Measurements from ENCODE around the gene LRMDA. TPM values are rescaled to one million over a fixed set of nuclear protein-coding genes. Genes with fewer than 3 reads are reported as not detected.

Gene LRMDA
- total RNA-seq, 3 donors from 2014 or later (not counting 1 experiment from before 2014, with no cell fraction given) = 1.4 to 2.4 (median 2.1) TPM

DNA sequence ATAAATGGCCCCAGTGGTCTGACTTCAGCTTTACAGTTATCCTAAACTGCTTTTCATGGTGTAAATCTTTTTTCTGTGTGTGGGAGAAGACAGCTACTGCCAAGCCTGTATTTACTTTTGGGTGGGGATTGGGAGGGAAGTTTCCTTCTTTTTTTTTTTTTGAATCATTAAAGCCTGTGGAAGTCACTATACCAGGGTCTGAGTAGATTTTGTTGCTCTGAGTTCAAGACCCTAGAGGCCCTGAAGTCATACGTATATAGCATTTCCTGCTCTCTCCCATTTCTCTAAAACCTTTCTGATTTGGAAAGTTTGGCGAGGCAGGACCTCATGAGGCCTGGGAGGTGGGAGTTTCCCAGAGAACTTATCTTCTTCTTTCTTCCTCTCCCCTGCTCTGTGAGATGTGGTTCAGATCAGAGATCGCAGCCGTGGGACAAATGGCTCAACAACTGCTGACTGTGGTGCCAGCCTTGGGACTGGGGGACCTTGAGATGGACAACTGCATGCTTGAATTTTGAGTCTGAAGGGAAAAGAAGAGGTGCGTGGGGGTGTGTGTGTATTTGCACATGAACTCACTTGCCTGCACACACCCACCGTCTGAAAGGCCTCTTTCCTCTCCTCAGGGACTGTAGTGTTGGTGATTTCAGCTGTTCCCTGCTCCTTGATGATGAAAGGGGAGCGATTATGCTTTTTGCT lies 18.1 kb downstream of the LRMDA start:
- H3K4me3 ChIP-seq (ENCODE audit: low read length) = no peak overlapping the region
- no peak overlapping the region for H3K4me3 Mint-ChIP-seq
- no peaks in the 10 kb centered on the region for H3K27me3 Mint-ChIP-seq (ENCODE audit: low read depth in 2 of 2)
- H3K27me3 ChIP-seq (ENCODE audit: control insufficient read depth, insufficient read depth, low read length) = no peaks in the 10 kb centered on the region
- TF ChIP-seq, protein P1, sequence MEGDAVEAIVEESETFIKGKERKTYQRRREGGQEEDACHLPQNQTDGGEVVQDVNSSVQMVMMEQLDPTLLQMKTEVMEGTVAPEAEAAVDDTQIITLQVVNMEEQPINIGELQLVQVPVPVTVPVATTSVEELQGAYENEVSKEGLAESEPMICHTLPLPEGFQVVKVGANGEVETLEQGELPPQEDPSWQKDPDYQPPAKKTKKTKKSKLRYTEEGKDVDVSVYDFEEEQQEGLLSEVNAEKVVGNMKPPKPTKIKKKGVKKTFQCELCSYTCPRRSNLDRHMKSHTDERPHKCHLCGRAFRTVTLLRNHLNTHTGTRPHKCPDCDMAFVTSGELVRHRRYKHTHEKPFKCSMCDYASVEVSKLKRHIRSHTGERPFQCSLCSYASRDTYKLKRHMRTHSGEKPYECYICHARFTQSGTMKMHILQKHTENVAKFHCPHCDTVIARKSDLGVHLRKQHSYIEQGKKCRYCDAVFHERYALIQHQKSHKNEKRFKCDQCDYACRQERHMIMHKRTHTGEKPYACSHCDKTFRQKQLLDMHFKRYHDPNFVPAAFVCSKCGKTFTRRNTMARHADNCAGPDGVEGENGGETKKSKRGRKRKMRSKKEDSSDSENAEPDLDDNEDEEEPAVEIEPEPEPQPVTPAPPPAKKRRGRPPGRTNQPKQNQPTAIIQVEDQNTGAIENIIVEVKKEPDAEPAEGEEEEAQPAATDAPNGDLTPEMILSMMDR (IDR thresholded peaks at IDR 0.05) = no peak
- H3K9me3 ChIP-seq (ENCODE audit: control insufficient read depth, insufficient read depth, low read length) = no peaks in the 10 kb centered on the region
- DNase-seq (no peak), ATAC-seq (no peak)
- intact Hi-C loops (cut with micrococcal nuclease) = no loop called here
- H3K36me3 Mint-ChIP-seq = no peaks in the 10 kb centered on the region
- H3K9me3 Mint-ChIP-seq = peaks cover 0 to 4% of the 10 kb centered on the region in 2 donors
- no peaks in the 10 kb centered on the region for H3K4me1 Mint-ChIP-seq
- H3K4me1 ChIP-seq (ENCODE audit: control insufficient read depth, insufficient read depth, low read length) = no peaks in the 10 kb centered on the region
- 79% methylated on average over 4 of the region's 7 CpGs for WGBS (ENCODE audit: insufficient coverage)
- no peaks in the 10 kb centered on the region for H3K36me3 ChIP-seq (ENCODE audit: control insufficient read depth, insufficient read depth, low read length)
- no peak overlapping the region for H3K27ac ChIP-seq (ENCODE audit: low read length)
- H3K27ac Mint-ChIP-seq = no peak overlapping the region

DNA sequence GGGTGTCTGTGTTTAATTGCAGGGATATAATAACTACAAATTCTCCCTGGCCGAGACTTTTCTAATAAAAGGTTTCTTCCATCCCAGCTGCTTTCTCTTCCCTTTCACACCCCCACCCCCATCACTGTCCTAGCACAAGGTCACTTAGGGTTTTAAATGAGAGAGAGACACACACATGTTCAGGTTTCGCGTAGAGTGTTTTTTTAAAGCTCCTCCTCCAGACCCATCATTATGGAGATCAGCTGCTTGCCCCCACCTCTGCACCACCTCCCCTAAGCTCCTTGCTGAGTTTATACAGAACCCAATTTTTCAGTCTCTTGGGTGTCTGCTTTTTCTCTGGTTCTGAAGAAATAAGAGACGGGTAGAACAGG lies 18.6 kb downstream of the LRMDA start:
- Histone ChIP-seq H3K4me3 (ENCODE audit: low read length) (no peak overlapping the region), H3K27ac (ENCODE audit: low read length) (no peak overlapping the region), H3K27me3 (ENCODE audit: control insufficient read depth, insufficient read depth, low read length) (no peaks in the 10 kb centered on the region), H3K4me1 (ENCODE audit: control insufficient read depth, insufficient read depth, low read length) (no peaks in the 10 kb centered on the region), H3K36me3 (ENCODE audit: control insufficient read depth, insufficient read depth, low read length) (no peaks in the 10 kb centered on the region), H3K9me3 (ENCODE audit: control insufficient read depth, insufficient read depth, low read length) (no peaks in the 10 kb centered on the region)
- Mint-ChIP-seq H3K27ac (no peak overlapping the region), H3K4me1 (no peaks in the 10 kb centered on the region), H3K9me3 (peaks cover 0 to 4% of the 10 kb centered on the region in 2 donors), H3K27me3 (ENCODE audit: low read depth in 2 of 2) (no peaks in the 10 kb centered on the region), H3K36me3 (no peaks in the 10 kb centered on the region), H3K4me3 (no peak overlapping the region)
- 100% methylated on average over 3 of the region's 4 CpGs for WGBS (ENCODE audit: insufficient coverage)
- ATAC-seq = no peak
- intact Hi-C loops (cut with micrococcal nuclease) = no loop called here
- DNase-seq = no peak
- TF ChIP-seq, protein P1 (IDR thresholded peaks at IDR 0.05) = no peak

DNA sequence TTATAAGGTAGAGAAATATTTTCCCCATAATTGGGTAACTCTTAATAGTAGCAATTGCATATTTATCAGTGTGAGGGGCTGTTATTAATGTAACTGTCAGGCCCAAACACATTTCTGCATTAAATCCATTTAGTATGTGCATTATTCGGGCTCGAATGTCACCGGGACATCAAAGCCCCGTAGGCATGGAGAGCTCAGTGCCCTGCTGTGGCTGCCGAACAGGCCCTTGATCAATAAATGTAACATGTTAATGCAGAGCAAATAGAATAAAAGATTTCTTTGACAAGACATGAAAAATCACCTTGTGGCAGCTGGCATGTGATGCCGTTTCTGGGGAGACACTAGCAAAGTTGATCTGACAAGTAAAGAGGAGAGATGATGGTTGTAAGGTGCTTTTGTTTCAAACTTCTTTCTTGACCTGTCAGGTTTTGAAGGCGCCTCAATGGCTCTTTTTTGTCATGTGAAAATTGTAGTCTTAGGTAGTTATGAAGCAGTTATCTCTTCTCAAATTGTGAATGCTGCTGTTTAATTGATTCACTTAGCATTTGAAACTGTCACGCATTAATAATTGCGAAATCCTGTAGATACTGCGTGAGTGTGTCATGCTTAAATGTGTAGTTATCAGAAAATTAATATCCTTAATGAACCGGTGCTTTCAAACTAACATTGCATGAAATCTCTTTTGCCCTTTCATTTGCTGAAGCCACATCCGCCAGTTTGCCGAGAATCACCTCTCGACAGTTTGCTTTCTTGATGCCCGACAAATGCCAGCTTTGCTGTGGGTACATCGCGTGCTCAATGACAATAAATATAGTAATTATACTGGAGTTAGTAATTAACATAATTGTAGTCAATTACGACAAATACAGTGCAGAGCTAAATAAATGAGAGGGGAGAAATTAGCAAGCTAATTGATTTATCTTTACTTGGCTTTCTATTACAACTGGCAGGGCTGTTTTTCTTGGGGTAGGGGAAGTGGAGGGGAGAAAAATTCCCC lies 19.5 kb downstream of the LRMDA start:
- intact Hi-C loops (cut with micrococcal nuclease) = no loop called here
- ATAC-seq = no peak
- H3K27me3 Mint-ChIP-seq (ENCODE audit: low read depth in 2 of 2) = no peaks in the 10 kb centered on the region

More for the DNA sequence above, 19.5 kb downstream of the LRMDA start:
- no peaks in the 10 kb centered on the region for H3K4me1 ChIP-seq (ENCODE audit: control insufficient read depth, insufficient read depth, low read length)
- Mint-ChIP-seq H3K36me3 (no peaks in the 10 kb centered on the region), H3K4me1 (no peaks in the 10 kb centered on the region), H3K4me3 (no peak overlapping the region), H3K27ac (no peak overlapping the region), H3K9me3 (peaks cover 0 to 4% of the 10 kb centered on the region in 2 donors)
- no peaks in the 10 kb centered on the region for H3K9me3 ChIP-seq (ENCODE audit: control insufficient read depth, insufficient read depth, low read length)
- 91% methylated on average over 17 of the region's 18 CpGs for WGBS (ENCODE audit: insufficient coverage)
- no peak overlapping the region for H3K27ac ChIP-seq (ENCODE audit: low read length)
- no peak for DNase-seq
- no peak overlapping the region for H3K4me3 ChIP-seq (ENCODE audit: low read length)
- no peaks in the 10 kb centered on the region for H3K27me3 ChIP-seq (ENCODE audit: control insufficient read depth, insufficient read depth, low read length)
- H3K36me3 ChIP-seq (ENCODE audit: control insufficient read depth, insufficient read depth, low read length) = no peaks in the 10 kb centered on the region
- TF ChIP-seq, protein P1 (IDR thresholded peaks at IDR 0.05) = no peak

All from natural killer cell (primary cell).